AG04450 (cell line): ENCODE measurements around the gene PLEKHJ1. TPM values are rescaled to one million over a fixed set of nuclear protein-coding genes. Genes with fewer than 3 reads are reported as not detected.
"Not testable (repeated sequence)": the region's sequence is repeated elsewhere in the genome, so short reads cannot be mapped to it uniquely, and the experiment has no call there.

Experiments
- CTCF ChIA-PET: fragments of 300-600, 350-600 bp; formaldehyde crosslinking; extraction: SDS; loops from one replicate; lab custom pipeline; 2022; ENCODE audit warnings: antibody characterized with exemption, inconsistent platforms; lab: Charles Lee
- POLR2A ChIA-PET: fragments of 350-600 bp; formaldehyde crosslinking; extraction: SDS; loops from one replicate; lab custom pipeline; 2021; ENCODE audit warnings: antibody characterized with exemption, inconsistent platforms; lab: Yijun Ruan, JAX
- DNase-seq: peaks from one replicate; pipeline ENCODE4 v3.0.0-alpha.2; 2011; ENCODE audit warnings: low read depth, low spot score
- H3K27ac ChIP-seq: one replicate; pipeline ENCODE4 v1.5.1; 2012; ENCODE audit warnings: low read depth, low read length, control low read depth
- H3K27me3 ChIP-seq: one replicate; pipeline ENCODE4 v1.6.0; 2012; ENCODE audit warnings: low read length; ENCODE audit not compliant: control insufficient read depth, insufficient read depth
- H3K4me3 ChIP-seq: 2 replicates; pipeline ENCODE4 v1.5.1; 2011; ENCODE audit warnings: mild to moderate bottlenecking, low read depth, low read length, control low read depth
- H3K9me3 ChIP-seq: 2 replicates; pipeline ENCODE4 v1.5.1; 2012; ENCODE audit warnings: low read length; ENCODE audit not compliant: control insufficient read depth, insufficient read depth
- polyA minus RNA-seq: library from RNA; depleted of rRNA, polyadenylated mRNA; stranded (reverse); fragments of >200 nt; gene quantifications from 2 replicates; pipeline ENCODE4 v1.2.3, GENCODE V29; 2011; rRNA and poly(A)+ RNA removed
- polyA plus RNA-seq: library from polyadenylated mRNA; depleted of rRNA; stranded (reverse); fragments of >200 nt; gene quantifications from 2 replicates; pipeline ENCODE4 v1.2.3, GENCODE V29; 2011; rRNA removed
- TF ChIP-seq, protein P1 (sequence below): IDR thresholded peaks from 2 replicates; pipeline ENCODE4 v1.5.1; 2011; ENCODE audit warnings: low read depth, low read length, control low read depth, inconsistent platforms

The PLEKHJ1 gene, protein sequence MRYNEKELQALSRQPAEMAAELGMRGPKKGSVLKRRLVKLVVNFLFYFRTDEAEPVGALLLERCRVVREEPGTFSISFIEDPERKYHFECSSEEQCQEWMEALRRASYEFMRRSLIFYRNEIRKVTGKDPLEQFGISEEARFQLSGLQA
- polyA plus RNA-seq: 38.7 and 39.3 TPM in 2 replicates
- polyA minus RNA-seq: 21.1 and 30.5 TPM in 2 replicates

DNA sequence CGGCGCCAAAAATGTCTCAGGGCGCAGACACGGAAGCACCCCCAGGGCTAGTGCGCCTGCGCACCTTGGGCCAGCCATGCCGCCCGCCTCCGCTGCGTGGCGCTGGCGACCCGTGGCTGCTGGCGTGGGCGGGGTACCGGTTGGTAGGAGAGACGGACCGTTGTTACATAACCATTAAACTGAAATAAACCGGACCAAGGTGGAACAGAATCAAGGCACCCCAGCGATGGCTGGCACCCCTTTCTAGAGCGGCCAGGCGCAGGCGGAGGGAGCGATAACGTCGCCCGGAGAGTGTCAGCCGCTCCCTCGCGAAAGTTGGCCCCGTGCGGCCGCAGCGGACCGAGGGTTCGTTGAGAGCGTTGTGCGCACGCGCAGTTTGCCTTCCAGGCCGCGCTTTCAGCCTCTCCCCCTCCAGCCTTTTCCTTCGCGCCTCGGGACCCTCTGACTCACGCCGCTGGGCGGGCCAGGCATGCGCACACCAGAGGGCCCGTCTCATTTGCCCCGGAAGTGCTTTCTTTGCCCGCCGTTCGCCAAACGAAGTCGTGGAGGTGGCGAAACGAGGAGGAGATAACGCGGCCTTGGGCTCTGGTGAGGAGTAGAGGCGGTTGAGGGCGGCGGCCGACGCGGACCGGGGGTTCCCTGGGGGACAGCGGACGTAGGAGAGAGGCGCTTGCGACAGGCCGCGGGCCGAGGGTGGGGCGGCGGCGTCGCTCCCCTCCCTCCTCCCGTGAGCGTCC is at the start of gene PLEKHJ1, which contains the start of gene SF3A2:
Gene PLEKHJ1 (minus strand): TSS at position 16 of the 737 bp plus-strand sequence. CDS start 81 bp downstream, outside the sequence.
Gene SF3A2 (plus strand): TSS at position 511 of the 737 bp plus-strand sequence. CDS start 6,595 bp downstream, outside the sequence.
- ChIA-PET CTCF (interaction anchor here (0.6 to 1.3 kb wide), 17 partner anchors 10 to 217 kb away, joined by 3 to 9 read pairs (median 3); partner anchors contain the start of gene AP3D1), POLR2A (interaction anchor here (0.6 to 1.7 kb wide), 3 partner anchors 33 to 240 kb away, joined by 4 to 5 read pairs (median 5); partner anchors contain the start of gene GADD45B)
- Histone ChIP-seq H3K27me3 (no peaks in the 10 kb centered on the region), H3K27ac (peak within 1 kb of the TSS; percentile 95), H3K9me3 (peaks cover 5% of the 10 kb centered on the region), H3K4me3 (peak within 1 kb of the TSS; percentile 83)
- TF ChIP-seq, protein P1, sequence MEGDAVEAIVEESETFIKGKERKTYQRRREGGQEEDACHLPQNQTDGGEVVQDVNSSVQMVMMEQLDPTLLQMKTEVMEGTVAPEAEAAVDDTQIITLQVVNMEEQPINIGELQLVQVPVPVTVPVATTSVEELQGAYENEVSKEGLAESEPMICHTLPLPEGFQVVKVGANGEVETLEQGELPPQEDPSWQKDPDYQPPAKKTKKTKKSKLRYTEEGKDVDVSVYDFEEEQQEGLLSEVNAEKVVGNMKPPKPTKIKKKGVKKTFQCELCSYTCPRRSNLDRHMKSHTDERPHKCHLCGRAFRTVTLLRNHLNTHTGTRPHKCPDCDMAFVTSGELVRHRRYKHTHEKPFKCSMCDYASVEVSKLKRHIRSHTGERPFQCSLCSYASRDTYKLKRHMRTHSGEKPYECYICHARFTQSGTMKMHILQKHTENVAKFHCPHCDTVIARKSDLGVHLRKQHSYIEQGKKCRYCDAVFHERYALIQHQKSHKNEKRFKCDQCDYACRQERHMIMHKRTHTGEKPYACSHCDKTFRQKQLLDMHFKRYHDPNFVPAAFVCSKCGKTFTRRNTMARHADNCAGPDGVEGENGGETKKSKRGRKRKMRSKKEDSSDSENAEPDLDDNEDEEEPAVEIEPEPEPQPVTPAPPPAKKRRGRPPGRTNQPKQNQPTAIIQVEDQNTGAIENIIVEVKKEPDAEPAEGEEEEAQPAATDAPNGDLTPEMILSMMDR: peak; percentile 95
- peak; percentile 94 for DNase-seq

DNA sequence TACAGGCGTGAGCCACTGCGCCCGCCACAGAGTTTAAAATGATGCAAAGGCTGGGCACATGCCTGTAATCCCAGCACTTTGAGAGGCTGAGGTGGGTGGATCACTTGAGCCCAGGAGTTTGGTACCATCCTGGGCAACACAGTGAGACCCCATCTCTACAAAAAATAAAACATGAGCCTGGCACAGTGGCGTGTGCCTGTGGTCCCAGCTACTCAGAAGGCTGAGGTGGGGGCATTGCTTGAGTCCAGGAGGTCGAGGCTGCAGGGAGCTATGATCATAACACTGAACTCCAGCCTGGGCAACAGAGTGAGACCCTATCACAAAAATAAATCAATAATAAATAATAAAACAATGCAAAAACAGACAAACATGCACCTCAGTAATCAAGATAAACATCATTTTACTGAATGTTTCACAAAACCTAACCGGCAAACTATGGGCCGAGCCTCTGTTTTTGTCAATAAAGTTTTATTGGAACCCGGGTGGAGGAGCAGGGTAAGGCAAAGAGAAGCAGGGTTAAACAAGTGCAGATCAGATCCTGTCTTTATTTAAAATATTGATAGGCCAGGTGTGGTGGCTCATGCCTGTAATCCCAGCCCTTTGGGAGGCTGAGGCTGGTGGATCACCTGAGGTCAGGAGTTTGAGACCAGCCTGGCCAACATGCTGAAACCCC is 47.8 kb upstream of the PLEKHJ1 start:
- DNase-seq: no peak
- CTCF ChIA-PET: interaction anchor here (1.2 kb wide), 1 partner anchor 10 kb away, joined by 5 read pairs; no protein-coding TSS in a partner anchor
- Histone ChIP-seq H3K27me3 (peaks cover 21% of the 10 kb centered on the region), H3K4me3 (no peak overlapping the region), H3K9me3 (peaks cover 4% of the 10 kb centered on the region; the same call in 1 of the 2 replicates), H3K27ac (no peak overlapping the region)
- POLR2A ChIA-PET: no interaction called here
- TF ChIP-seq, protein P1: no peak

DNA sequence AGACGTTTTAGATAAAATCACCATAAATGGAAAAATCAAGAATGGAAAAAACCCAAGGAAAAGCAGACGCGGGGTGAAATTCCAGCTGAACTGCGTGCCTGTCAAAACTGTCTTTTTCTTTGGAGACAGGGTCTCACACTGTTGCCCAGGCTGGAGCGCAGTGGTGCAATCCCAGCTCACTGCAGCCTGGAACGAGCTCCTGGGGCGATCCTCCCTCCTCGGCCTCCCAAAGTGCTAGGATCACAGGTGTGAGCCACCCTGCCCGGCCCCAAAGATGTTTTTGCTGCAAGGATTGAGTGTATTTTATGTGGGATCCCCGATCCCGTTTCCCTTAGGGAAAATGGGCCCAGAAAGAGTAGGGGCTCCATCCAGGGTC is 46.7 kb upstream of the PLEKHJ1 start:
- Histone ChIP-seq H3K4me3 (no peak overlapping the region), H3K27me3 (peaks cover 11% of the 10 kb centered on the region), H3K27ac (no peak overlapping the region), H3K9me3 (peaks cover 4% of the 10 kb centered on the region; the same call in 1 of the 2 replicates)
- POLR2A ChIA-PET: interaction anchor here (1.3 kb wide), 1 partner anchor 12 kb away, joined by 3 read pairs; no protein-coding TSS in a partner anchor
- CTCF ChIA-PET: no interaction called here
- TF ChIP-seq, protein P1: no peak
- DNase-seq: no peak

DNA sequence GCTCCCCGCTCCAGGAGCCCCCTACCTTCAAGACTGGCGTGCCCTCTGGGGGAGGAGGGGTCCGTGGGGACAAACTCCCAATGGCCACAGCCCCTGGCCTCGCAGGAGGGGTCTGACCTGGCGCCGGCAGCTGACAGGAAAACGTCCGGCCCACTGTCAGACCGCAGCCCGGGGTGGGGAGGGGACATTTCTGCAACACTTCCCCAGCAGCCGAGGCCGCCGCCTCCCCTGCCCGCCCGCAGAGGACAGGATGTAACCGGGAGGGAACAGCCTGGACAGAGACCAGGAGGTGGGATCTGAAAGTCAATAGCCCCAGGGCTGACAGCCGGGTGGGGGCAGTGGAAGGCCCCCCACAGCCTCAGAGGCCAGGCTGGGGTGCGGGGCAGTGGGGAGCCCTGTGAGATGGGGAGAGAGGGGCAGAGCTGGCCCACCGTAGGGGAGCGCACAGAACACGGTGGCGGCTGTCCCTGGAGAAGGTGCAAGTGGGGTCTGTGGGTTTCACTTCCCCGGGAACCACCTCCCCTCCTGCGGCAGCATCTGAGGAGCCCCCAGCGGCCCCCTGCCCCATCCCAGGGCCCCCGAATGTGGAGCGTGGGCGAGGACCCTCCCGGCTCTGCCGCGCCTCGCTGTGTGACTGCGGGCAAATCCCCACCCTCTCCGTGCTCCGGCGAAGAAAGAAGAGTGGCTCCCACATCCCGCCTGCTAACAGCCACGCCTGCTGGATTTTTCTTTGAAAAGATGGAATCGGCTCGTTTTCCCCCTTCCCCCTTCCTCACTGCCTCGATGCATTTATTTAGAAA is 46.1 kb upstream of the PLEKHJ1 start, which contains the start of gene PEAK3:
Gene PEAK3 (minus strand): TSS at position 114 of the 800 bp plus-strand sequence. CDS start 1,244 bp downstream, outside the sequence.
- H3K9me3 ChIP-seq: peaks cover 4% of the 10 kb centered on the region; the same call in 1 of the 2 replicates
- POLR2A ChIA-PET: interaction anchor here (1.3 kb wide), 1 partner anchor 11 kb away, joined by 3 read pairs; no protein-coding TSS in a partner anchor
- peak within 1 kb of the TSS; percentile 36 for H3K4me3 ChIP-seq
- CTCF ChIA-PET: no interaction called here
- no peak for DNase-seq
- H3K27ac ChIP-seq: no peak within 1 kb of the TSS
- peaks cover 5% of the 10 kb centered on the region for H3K27me3 ChIP-seq
- TF ChIP-seq, protein P1: no peak

DNA sequence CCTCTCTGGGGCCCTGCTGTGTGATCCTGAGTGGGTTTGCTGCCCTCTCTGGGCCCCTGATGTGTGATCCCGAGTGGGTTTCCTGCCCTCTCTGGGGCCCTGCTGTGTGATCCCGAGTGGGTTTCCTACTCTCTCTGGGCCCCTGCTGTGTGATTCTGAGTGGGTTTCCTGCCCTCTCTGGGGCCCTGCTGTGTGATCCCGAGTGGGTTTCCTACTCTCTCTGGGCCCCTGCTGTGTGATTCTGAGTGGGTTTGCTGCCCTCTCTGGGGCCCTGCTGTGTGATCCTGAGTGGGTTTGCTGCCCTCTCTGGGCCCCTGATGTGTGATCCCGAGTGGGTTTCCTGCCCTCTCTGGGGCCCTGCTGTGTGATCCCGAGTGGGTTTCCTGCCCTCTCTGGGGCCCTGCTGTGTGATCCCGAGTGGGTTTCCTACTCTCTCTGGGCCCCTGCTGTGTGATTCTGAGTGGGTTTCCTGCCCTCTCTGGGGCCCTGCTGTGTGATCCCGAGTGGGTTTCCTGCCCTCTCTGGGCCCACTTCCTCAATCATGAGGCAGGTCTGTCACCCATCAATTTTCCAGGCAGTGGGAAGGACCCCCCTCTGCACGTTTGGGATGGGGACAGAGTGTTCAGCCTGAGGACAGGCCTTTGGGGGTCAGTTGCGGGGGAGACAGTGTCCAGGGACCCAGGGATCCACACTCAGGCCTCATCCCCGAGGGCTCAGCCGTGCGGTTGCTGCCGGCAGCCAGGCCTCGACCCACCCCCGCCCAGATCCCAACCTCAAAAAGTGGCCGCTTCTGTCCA is 45.3 kb upstream of the PLEKHJ1 start:
- CTCF ChIA-PET, H3K27me3 ChIP-seq, H3K27ac ChIP-seq, H3K9me3 ChIP-seq, DNase-seq: not testable (repeated sequence)
- POLR2A ChIA-PET: interaction anchor here (1.3 kb wide), 1 partner anchor 11 kb away, joined by 3 read pairs; no protein-coding TSS in a partner anchor
- H3K4me3 ChIP-seq: peak overlapping the region; percentile 36
